Left cardiac atrium (tissue), 4 donors: ENCODE measurements around the gene PSMC6. TPM values are rescaled to one million over a fixed set of nuclear protein-coding genes. Genes with fewer than 3 reads are reported as not detected.
A peak's percentile ranks its signal among the peaks of the same experiment; 100 is the strongest.
"Not testable (repeated sequence)": the region's sequence is repeated elsewhere in the genome, so short reads cannot be mapped to it uniquely, and the experiment has no call there.

Experiments
- ATAC-seq, 2 donors: fragments of 200-7000 bp; cut with Tn5 transposase; one replicate each; pipeline ENCODE4 v1.9.1; 2020; ENCODE audit warnings: mild to moderate bottlenecking in 2 of 2, moderate library complexity in 2 of 2
- DNase-seq: peaks from one replicate; pipeline ENCODE4 v3.0.0-alpha.2; 2020
- intact Hi-C, 2 donors: fragments of 100-400 bp; cut with DNase I; formaldehyde crosslinking; loops; one replicate each; pipeline versions ENCODE4 v1.14.1 to v1.15.1; 2022 to 2023
- total RNA-seq, 2 donors: library from RNA; stranded (reverse); fragmentation: NEBNext Ultra II Directional; extraction: Animal tissue kit (Norgen Biotek cat#: 25700); gene quantifications; one replicate each; pipeline ENCODE4 v1.2.1, GENCODE V29; 2021
- donor health status: DM: no; HTN: yes; CAD: no.
- donor health status: DM: no; HTN: yes; CAD: no; lungs with severe emphysema.
- donor health status: DM: yes; HTN: yes; CAD: no.
- donor health status: Dilated cardiomyopathy.

Gene PSMC6
- total RNA-seq, 2 donors from 2014 or later = 64.1 to 75.0 TPM

- intact Hi-C loops = no loop called here
- DNase-seq (no peak), ATAC-seq (no peak)
Measured at GRCh38 chr14:52706286-52706685, 714 bp upstream of the PSMC6 start.

GRCh38 chr14:52711666-52712065, 4.7 kb downstream of the PSMC6 start:
- DNase-seq (no peak), ATAC-seq (no peak)
- intact Hi-C loops = no loop called here

- intact Hi-C loops = no loop called here
- ATAC-seq (no peak), DNase-seq (no peak)
Measured at GRCh38 chr14:52716155-52716554, 9.2 kb downstream of the PSMC6 start.

- ATAC-seq (no peak), DNase-seq (no peak)
- intact Hi-C loops = no loop called here
Measured at GRCh38 chr14:52723514-52724359, 16.7 kb downstream of the PSMC6 start.

- ATAC-seq (no peak), DNase-seq (no peak)
- intact Hi-C loops = no loop called here
Measured at GRCh38 chr14:52724360-52724644, 17.3 kb downstream of the PSMC6 start.

- ATAC-seq, intact Hi-C loops, DNase-seq: not testable (repeated sequence)
Measured at GRCh38 chr14:52727509-52727908, 20.5 kb downstream of the PSMC6 start.

GRCh38 chr14:52729035-52729434, 22.0 kb downstream of the PSMC6 start:
- DNase-seq, ATAC-seq, intact Hi-C loops: not testable (repeated sequence)

- DNase-seq (no peak), ATAC-seq (no peak)
- intact Hi-C loops = no loop called here
Measured at GRCh38 chr14:52729585-52729924, 22.6 kb downstream of the PSMC6 start.

- DNase-seq (peak; percentile 99), ATAC-seq (peak; percentile 99)
- intact Hi-C loops = loop anchor here in 1 of 2 donors (10.0 kb wide), 1 partner anchor 55 kb away; no protein-coding TSS in a partner anchor
Measured at GRCh38 chr14:52729925-52730708, 23.1 kb downstream of the PSMC6 start, which contains the start of gene STYX. STYX (plus strand) TSS chr14:52730166; CDS start chr14:52730475, 309 bp downstream.

GRCh38 chr14:52730709-52731111, 23.7 kb downstream of the PSMC6 start:
- no peak for ATAC-seq
- intact Hi-C loops = loop anchor here in 1 of 2 donors (10.0 kb wide), 1 partner anchor 54 kb away; no protein-coding TSS in a partner anchor
- no peak for DNase-seq

GRCh38 chr14:52733824-52734223, 26.8 kb downstream of the PSMC6 start:
- DNase-seq = no peak
- ATAC-seq = no peak
- intact Hi-C loops = loop anchor here in 1 of 2 donors (10.0 kb wide), 1 partner anchor 51 kb away; no protein-coding TSS in a partner anchor

- intact Hi-C loops = loop anchor here in 1 of 2 donors (10.0 kb wide), 1 partner anchor 49 kb away; no protein-coding TSS in a partner anchor
- no peak for ATAC-seq
Measured at GRCh38 chr14:52735921-52736489, 29.0 kb downstream of the PSMC6 start.

GRCh38 chr14:52738409-52738808, 31.4 kb downstream of the PSMC6 start:
- no peak for ATAC-seq
- DNase-seq = no peak
- intact Hi-C loops = loop anchor here in 1 of 2 donors (10.0 kb wide), 1 partner anchor 46 kb away; no protein-coding TSS in a partner anchor

More at GRCh38 chr14:52735921-52736489, 29.0 kb downstream of the PSMC6 start:
- no peak for DNase-seq

- DNase-seq (no peak), ATAC-seq (no peak)
- intact Hi-C loops = no loop called here
Measured at GRCh38 chr14:52740751-52741150, 33.8 kb downstream of the PSMC6 start.

GRCh38 chr14:52741865-52742264, 34.9 kb downstream of the PSMC6 start:
- intact Hi-C loops = no loop called here
- no peak for DNase-seq
- ATAC-seq = no peak

- ATAC-seq (no peak), DNase-seq (no peak)
- intact Hi-C loops = no loop called here
Measured at GRCh38 chr14:52748647-52749292, 41.8 kb downstream of the PSMC6 start.

- intact Hi-C loops = no loop called here
- DNase-seq = no peak
- ATAC-seq = no peak
Measured at GRCh38 chr14:52755607-52756316, 48.8 kb downstream of the PSMC6 start.

GRCh38 chr14:52759145-52759544, 52.1 kb downstream of the PSMC6 start:
- intact Hi-C loops = no loop called here
- ATAC-seq (no peak), DNase-seq (no peak)

- ATAC-seq, intact Hi-C loops: not testable (repeated sequence)
Measured at GRCh38 chr14:52762923-52763322, 55.9 kb downstream of the PSMC6 start.

More at GRCh38 chr14:52762923-52763322, 55.9 kb downstream of the PSMC6 start:
- not testable (repeated sequence) for DNase-seq
